Esophagus squamous epithelium (tissue), 5 donors: Measurements from ENCODE around the gene TEX2. TPM values are rescaled to one million over a fixed set of nuclear protein-coding genes. Genes with fewer than 3 reads are reported as not detected.

Experiments
- DNase-seq: peaks from one replicate; lab custom pipeline; 2025; lab: John Stamatoyannopoulos, UW
- H3K27ac ChIP-seq, 4 donors: fragments of 200-600 bp; sonication (generic); one replicate each; pipeline ENCODE4 v1.5.1; 2016 to 2019; ENCODE audit warnings: mild to moderate bottlenecking in 1 of 4
- H3K27me3 ChIP-seq, 4 donors: fragments of 200-600 bp; sonication (generic); 1 replicate in 3 of 4; 2 replicates in 1 of 4; pipeline versions ENCODE4 v1.5.1 to v1.6.0; 2017 to 2021; ENCODE audit warnings: antibody characterized with exemption in 1 of 4
- H3K36me3 ChIP-seq, 3 donors: fragments of 200-600 bp; sonication (generic); one replicate each; pipeline ENCODE4 v1.5.1; 2016 to 2019
- H3K4me1 ChIP-seq, 3 donors: fragments of 200-600 bp; sonication (generic); one replicate each; pipeline ENCODE4 v1.5.1; 2017 to 2019
- H3K4me3 ChIP-seq, 4 donors: fragments of 200-600 bp; sonication (generic); 1 replicate in 3 of 4; 2 replicates in 1 of 4; pipeline ENCODE4 v1.5.1; 2016 to 2019; ENCODE audit warnings: mild to moderate bottlenecking in 2 of 4, moderate library complexity in 1 of 4
- H3K9me3 ChIP-seq, 3 donors: fragments of 200-600 bp; sonication (generic); one replicate each; pipeline ENCODE4 v1.5.1; 2016 to 2019
- CTCF ChIP-seq, 6 experiments: fragments of 450-650 bp in 4 of 6; fragments of 200-600 bp in 2 of 6; sonication (generic) in 2 of 6; IDR thresholded peaks; one replicate each; pipeline ENCODE4 v1.5.1; 2016 to 2019; ENCODE audit warnings: antibody characterized with exemption in 6 of 6, mild to moderate bottlenecking in 4 of 6, moderate library complexity in 4 of 6
- POLR2A ChIP-seq, 4 donors: fragments of 450-650 bp; IDR thresholded peaks; one replicate each; pipeline ENCODE4 v1.6.1; 2017; ENCODE audit warnings: antibody characterized with exemption in 4 of 4, mild to moderate bottlenecking in 4 of 4, moderate library complexity in 3 of 4
- WGBS, 2 donors: methylation state at CpG; one replicate each; pipeline ENCODE4 v1.1.5; 2018; 5-methylcytosine and 5-hydroxymethylcytosine counted together
- intact Hi-C: fragments of 100-400 bp; cut with DNase I; formaldehyde crosslinking; loops from one replicate; pipeline ENCODE4 v1.15.0; 2022
- total RNA-seq, 4 donors: library from RNA; depleted of rRNA; stranded (reverse); fragments of >200 nt; gene quantifications; one replicate each; pipeline ENCODE4 v1.1.0, GENCODE V29; 2016
- donor health status: DM: yes; HTN: yes; CAD: no.

The TEX2 gene
- total RNA-seq, 4 donors from 2014 or later, result 25.5 to 33.0 (median 29.7) TPM

- Histone ChIP-seq H3K27ac (no peak overlapping the region), H3K36me3 (peaks cover 0 to 9% (median 0%) of the 10 kb centered on the region in 3 donors), H3K4me1 (peaks cover 0 to 23% (median 4%) of the 10 kb centered on the region in 3 donors), H3K27me3 (no peaks in the 10 kb centered on the region), H3K9me3 (peaks cover 0 to 4% (median 4%) of the 10 kb centered on the region in 3 donors), H3K4me3 (no peak overlapping the region)
- 94 to 95% methylated on average over 5 of the region's 5 CpGs for WGBS, 2 donors
- intact Hi-C loops, result no loop called here
- DNase-seq, result no peak
- no peak for TF ChIP-seq POLR2A (IDR thresholded peaks at IDR 0.05)
- TF ChIP-seq CTCF (IDR thresholded peaks at IDR 0.05), result no peak
These were observed 64.5 kb downstream of the TEX2 start for GRCh38 chr17:64198331-64199090.

- Histone ChIP-seq H3K9me3 (peaks cover 0 to 4% (median 4%) of the 10 kb centered on the region in 3 donors), H3K4me1 (peaks cover 0 to 15% (median 4%) of the 10 kb centered on the region in 3 donors), H3K4me3 (no peak overlapping the region), H3K36me3 (peaks cover 4 to 28% (median 5%) of the 10 kb centered on the region in 3 donors), H3K27ac (no peak overlapping the region), H3K27me3 (no peaks in the 10 kb centered on the region)
- TF ChIP-seq CTCF (IDR thresholded peaks at IDR 0.05) (no peak), POLR2A (IDR thresholded peaks at IDR 0.05) (no peak)
- intact Hi-C loops, result no loop called here
- WGBS, 2 donors, result 54 to 64% methylated on average over 4 of the region's 4 CpGs
- no peak for DNase-seq
These were observed 66.5 kb downstream of the TEX2 start for GRCh38 chr17:64196601-64197000.

DNA sequence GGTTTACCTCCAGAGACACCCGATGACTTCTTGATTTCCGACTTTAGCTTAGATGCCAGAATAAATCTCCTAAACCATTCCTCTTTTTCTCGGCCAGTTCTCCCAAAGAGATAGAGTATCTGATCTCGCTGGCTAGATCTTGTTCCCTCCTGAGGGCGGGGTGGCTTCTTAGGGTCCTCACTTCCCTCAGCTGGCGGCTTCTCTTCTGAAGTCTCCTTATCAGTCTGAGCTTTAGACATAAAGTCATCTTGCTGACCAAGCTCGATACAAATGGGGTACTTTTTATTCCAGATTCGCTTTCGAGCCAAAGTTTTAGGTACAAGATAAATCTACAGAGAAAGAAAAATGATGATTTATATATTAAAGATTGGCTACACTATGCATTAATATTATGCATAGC, 69.5 kb downstream of the TEX2 start:
- no peak for TF ChIP-seq POLR2A (IDR thresholded peaks at IDR 0.05)
- H3K36me3 ChIP-seq, result peaks cover 4 to 28% (median 5%) of the 10 kb centered on the region in 3 donors
- 87 to 88% methylated on average over 9 of the region's 9 CpGs for WGBS, 2 donors

DNA sequence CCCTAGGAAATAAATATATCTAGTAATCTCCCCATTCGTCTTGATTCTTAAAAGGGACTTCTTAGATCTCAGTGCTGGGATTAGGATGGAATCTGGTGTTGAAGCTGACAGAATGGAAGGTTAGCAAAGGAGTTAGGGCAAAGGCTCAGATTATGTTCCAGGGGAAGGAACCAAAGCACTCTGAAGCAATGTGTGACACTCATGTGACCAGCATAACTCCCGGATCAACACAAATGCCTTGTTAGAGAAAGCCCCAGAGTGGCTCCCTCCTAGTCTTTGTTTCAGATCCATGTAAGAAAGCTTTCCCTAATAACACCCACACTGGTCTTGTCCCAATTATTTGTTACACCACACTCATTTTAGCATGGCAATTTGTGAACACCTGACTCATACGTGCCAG, 70.5 kb downstream of the TEX2 start:
- TF ChIP-seq POLR2A (IDR thresholded peaks at IDR 0.05), result no peak
- no peak for TF ChIP-seq CTCF (IDR thresholded peaks at IDR 0.05)
- no peak overlapping the region for H3K4me3 ChIP-seq
- peaks cover 0 to 14% (median 4%) of the 10 kb centered on the region in 3 donors for H3K4me1 ChIP-seq
- H3K36me3 ChIP-seq, result peaks cover 4 to 36% (median 5%) of the 10 kb centered on the region in 3 donors
- WGBS, 2 donors, result 63 to 86% methylated on average over 3 of the region's 3 CpGs
- H3K27me3 ChIP-seq, result no peaks in the 10 kb centered on the region
- peaks cover 0 to 3% (median 1%) of the 10 kb centered on the region in 3 donors for H3K9me3 ChIP-seq
- intact Hi-C loops, result no loop called here
- H3K27ac ChIP-seq, result no peak overlapping the region
- DNase-seq, result no peak

More for the DNA sequence above, 69.5 kb downstream of the TEX2 start:
- no peak for DNase-seq
- Histone ChIP-seq H3K27ac (no peak overlapping the region), H3K4me1 (peaks cover 0 to 14% (median 4%) of the 10 kb centered on the region in 3 donors), H3K4me3 (no peak overlapping the region), H3K9me3 (peaks cover 0 to 4% (median 4%) of the 10 kb centered on the region in 3 donors), H3K27me3 (no peaks in the 10 kb centered on the region)
- intact Hi-C loops, result no loop called here

GRCh38 chr17:64190472-64190871, 72.6 kb downstream of the TEX2 start:
- no peak for DNase-seq
- peaks cover 0 to 9% (median 4%) of the 10 kb centered on the region in 3 donors for H3K4me1 ChIP-seq
- H3K27me3 ChIP-seq, result no peaks in the 10 kb centered on the region
- peaks cover 4 to 57% (median 5%) of the 10 kb centered on the region in 3 donors for H3K36me3 ChIP-seq
- WGBS, 2 donors, result 27 to 50% methylated on average over 5 to 6 of the region's 6 CpGs
- intact Hi-C loops, result no loop called here
- TF ChIP-seq POLR2A (IDR thresholded peaks at IDR 0.05) (no peak), CTCF (IDR thresholded peaks at IDR 0.05) (no peak)
- no peaks in the 10 kb centered on the region for H3K9me3 ChIP-seq
- H3K4me3 ChIP-seq, result no peak overlapping the region
- no peak overlapping the region for H3K27ac ChIP-seq
